PC-9 (cell line): Measurements from ENCODE around the gene BASP1.

ENCODE experiments used
- CTCF ChIP-seq: fragments of 200-600 bp; sonication (generic); conservative IDR thresholded peaks from 2 replicates; pipeline ENCODE4 v1.6.1; 2017; ENCODE audit warnings: mixed run types, antibody characterized with exemption, mild to moderate bottlenecking, moderate library complexity
- EZH2 ChIP-seq: fragments of 200-600 bp; sonication (generic); IDR thresholded peaks from 2 replicates; pipeline ENCODE4 v1.8.0; 2017; ENCODE audit warnings: antibody characterized with exemption, low read depth

DNA sequence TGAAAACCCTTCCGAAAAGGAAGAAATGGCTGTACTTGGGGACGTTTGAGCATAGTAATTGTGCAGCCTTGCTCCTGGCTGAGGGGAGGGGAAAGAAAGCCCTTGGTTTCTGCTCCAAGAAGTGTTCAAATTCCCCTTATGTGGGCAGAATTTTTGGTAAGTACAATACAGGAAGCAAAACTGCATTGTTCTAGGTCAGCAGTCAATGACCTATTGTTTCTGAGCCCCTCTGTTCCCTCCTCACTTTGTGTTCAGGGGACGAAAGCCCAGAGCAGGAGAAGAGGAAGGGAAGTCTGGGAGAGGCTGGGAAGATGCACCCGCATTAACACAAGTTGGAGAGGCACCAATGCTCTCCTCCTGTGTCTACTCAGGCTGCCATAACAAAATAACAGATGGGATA is 11.9 kb downstream of the BASP1 start:
- TF ChIP-seq CTCF = no peak
- TF ChIP-seq EZH2 = no peak
